Naive B cell (primary cell): ENCODE measurements around the gene CNR2. TPM values are rescaled to one million over a fixed set of nuclear protein-coding genes. Genes with fewer than 3 reads are reported as not detected.
"Not testable (repeated sequence)": the region's sequence is repeated elsewhere in the genome, so short reads cannot be mapped to it uniquely, and the experiment has no call there.

Source experiments
- ATAC-seq, 2 donors: fragments of 150-1000 bp; cut with Tn5 transposase; 2 replicates each; pipeline ENCODE4 v1.10.0; 2021; ENCODE audit warnings: low read depth in 2 of 2, mild to moderate bottlenecking in 2 of 2, moderate library complexity in 2 of 2
- DNase-seq: peaks from one replicate; pipeline ENCODE4 v3.0.0; 2022
- H3K27ac Mint-ChIP-seq, 6 donors: one replicate each; pipeline ENCODE4 v1.8.0; 2020 to 2022; ENCODE audit warnings: mild to moderate bottlenecking in 6 of 6, mixed read lengths in 6 of 6, moderate library complexity in 5 of 6, inconsistent platforms in 2 of 6
- H3K27me3 Mint-ChIP-seq, 3 donors: one replicate each; pipeline ENCODE4 v1.8.0; 2021 to 2022; ENCODE audit warnings: mixed read lengths in 3 of 3, mild to moderate bottlenecking in 1 of 3
- H3K36me3 Mint-ChIP-seq, 2 donors: one replicate each; pipeline ENCODE4 v1.8.0; 2020 to 2022; ENCODE audit warnings: mixed read lengths in 2 of 2, inconsistent platforms in 1 of 2, mild to moderate bottlenecking in 1 of 2
- H3K4me1 Mint-ChIP-seq, 3 donors: one replicate each; pipeline ENCODE4 v1.8.0; 2020 to 2022; ENCODE audit warnings: mixed read lengths in 3 of 3, inconsistent platforms in 1 of 3, mild to moderate bottlenecking in 1 of 3, moderate library complexity in 1 of 3
- H3K4me3 Mint-ChIP-seq, 8 donors: one replicate each; pipeline ENCODE4 v1.8.0; 2020 to 2022; ENCODE audit warnings: mild to moderate bottlenecking in 8 of 8, mixed read lengths in 8 of 8, moderate library complexity in 8 of 8, inconsistent platforms in 2 of 8
- H3K9me3 Mint-ChIP-seq, 7 donors: one replicate each; pipeline ENCODE4 v1.8.0; 2020 to 2022; ENCODE audit warnings: mixed read lengths in 7 of 7, mild to moderate bottlenecking in 5 of 7, inconsistent platforms in 2 of 7, moderate library complexity in 1 of 7
- polyA plus RNA-seq, 6 donors: library from polyadenylated mRNA; unstranded; fragments of 300-500 nt; fragmentation: Illumina TruSeq; gene quantifications; one replicate each; pipeline ENCODE4 v1.2.3, GENCODE V29; 2021; ENCODE audit warnings: low read depth in 6 of 6

Gene CNR2
- polyA plus RNA-seq, 6 donors from 2014 or later, result 28.7 to 66.0 (median 47.1) TPM

DNA sequence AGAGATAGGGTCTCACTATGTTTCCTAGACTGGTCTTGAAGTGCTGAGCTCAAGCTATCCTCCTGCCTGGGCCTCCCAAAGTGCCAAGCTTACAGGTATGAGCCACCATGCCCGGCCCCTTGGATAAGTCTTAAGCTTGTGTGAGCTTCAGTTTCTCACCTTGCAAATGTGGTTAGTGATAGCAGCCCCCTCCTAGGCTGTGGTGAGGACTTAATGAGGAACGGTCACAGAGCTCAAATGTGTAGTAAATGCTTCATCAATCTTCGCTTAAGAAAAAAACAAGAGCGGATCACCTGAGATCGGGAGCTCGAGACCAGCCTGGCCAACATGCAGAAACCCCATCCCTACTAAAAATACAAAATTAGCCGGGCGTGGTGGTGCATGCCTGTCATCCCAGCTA lies 3.0 kb downstream of the CNR2 start:
- ATAC-seq, result peak; percentile 13
- peak; percentile 60 for DNase-seq
- Mint-ChIP-seq H3K27me3 (no peaks in the 10 kb centered on the region), H3K36me3 (peaks cover 17 to 20% of the 10 kb centered on the region in 2 donors), H3K4me1 (peaks cover 72 to 94% (median 90%) of the 10 kb centered on the region in 3 donors), H3K9me3 (no peaks in the 10 kb centered on the region), H3K27ac (peak overlapping the region; percentile 93 to 99 (median 97)), H3K4me3 (peak overlapping the region; percentile 96 to 100 (median 98))

DNA sequence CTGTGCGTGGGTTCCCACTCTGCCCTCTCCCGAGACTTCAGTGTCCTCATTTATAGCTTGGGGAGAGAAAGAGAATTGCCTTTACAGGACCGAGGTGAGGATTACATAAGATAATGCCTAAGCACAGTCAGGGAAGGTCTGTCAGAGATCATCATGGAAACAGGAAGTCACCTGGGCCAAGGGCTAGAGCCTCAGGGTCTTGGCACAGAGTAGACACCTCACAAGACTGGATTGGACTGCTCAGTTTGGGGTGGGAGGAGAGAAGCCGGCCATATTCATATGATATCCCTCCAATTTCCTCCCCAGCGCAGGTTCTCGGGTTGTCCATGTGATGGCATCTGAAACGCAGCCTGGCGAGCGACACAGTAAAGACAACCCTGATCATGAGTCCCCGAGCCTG lies 3.8 kb downstream of the CNR2 start:
- peak overlapping the region; percentile 96 to 100 (median 98) for H3K4me3 Mint-ChIP-seq
- ATAC-seq, result no peak
- peaks cover 17 to 25% of the 10 kb centered on the region in 2 donors for H3K36me3 Mint-ChIP-seq

DNA sequence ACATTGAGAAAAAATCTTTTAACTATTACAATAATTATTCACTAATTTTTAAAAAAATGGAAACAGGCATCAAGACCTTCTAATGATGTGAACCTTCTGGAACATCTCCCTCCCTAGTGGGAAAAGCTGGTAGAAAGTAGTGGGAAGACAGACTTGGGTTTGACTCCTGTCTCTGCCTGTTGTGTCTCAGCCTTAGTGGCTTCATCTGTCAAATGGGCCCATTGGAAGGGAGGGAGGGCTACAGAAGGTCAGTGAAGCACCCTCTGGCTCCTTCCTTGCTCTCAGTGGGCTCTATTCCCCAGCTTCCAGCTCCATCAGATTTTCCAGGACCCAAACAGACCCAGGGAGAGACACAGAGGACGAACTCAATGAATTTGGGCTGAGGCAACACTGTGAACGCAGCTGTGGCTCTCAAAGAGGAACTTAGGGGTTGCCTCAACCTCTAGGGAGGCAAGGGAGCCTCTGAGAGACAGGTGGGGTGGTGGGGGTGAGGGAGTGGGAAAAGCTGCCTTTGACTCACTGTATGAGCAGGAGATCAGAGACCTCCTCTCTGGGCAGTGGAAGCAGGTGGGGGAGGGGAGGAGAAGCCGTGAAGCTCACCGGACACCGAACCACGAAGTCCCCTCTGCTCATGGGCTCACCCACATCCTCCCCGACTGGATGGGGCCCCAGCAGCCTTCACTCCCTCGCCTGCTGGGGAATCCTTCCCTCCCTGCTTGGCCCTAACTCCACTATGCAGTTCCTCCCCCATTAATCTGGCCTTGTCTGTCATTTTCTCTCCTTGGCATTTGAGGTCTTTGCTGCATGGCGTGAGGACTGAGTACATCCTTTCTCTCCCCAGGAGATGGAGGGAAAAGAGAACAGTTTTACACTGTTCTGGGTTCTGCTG lies 4.5 kb downstream of the CNR2 start:
- H3K36me3 Mint-ChIP-seq, result peaks cover 17 to 26% of the 10 kb centered on the region in 2 donors
- DNase-seq, result peak; percentile 67
- peak; percentile 54 to 58 for ATAC-seq
- peak overlapping the region; percentile 95 to 99 (median 98) for H3K27ac Mint-ChIP-seq
- H3K27me3 Mint-ChIP-seq, result no peaks in the 10 kb centered on the region
- H3K4me3 Mint-ChIP-seq, result peak overlapping the region; percentile 96 to 100 (median 98)
- H3K4me1 Mint-ChIP-seq, result peaks cover 74 to 96% (median 94%) of the 10 kb centered on the region in 3 donors
- no peaks in the 10 kb centered on the region for H3K9me3 Mint-ChIP-seq

More for the DNA sequence above, 3.8 kb downstream of the CNR2 start:
- peak; percentile 29 for DNase-seq
- Mint-ChIP-seq H3K4me1 (peaks cover 75 to 94% (median 91%) of the 10 kb centered on the region in 3 donors), H3K27ac (peak overlapping the region; percentile 96 to 99 (median 98)), H3K9me3 (no peaks in the 10 kb centered on the region), H3K27me3 (no peaks in the 10 kb centered on the region)

DNA sequence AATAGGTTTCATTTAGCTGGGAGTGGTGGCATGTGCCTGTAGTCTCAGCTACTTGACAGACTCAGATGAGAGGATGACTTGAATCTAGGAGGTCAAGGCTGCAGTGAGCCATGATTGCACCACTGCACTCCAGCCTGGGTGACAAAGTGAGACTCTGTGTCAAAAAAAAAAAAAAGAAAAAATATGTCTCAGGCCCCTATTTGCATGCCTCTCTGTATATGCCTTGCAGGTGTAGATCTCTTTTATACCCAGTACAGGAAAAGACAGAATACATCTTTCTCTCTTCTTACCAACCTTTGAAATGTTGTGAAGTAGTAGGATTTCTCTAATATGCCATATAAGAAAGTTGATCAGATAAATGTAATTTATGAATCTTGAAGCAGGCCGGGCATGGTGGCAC lies 6.4 kb downstream of the CNR2 start:
- ATAC-seq (peak in 1 of 2 donors; percentile 11), DNase-seq (no peak)
- peak overlapping the region in 4 of 6 donors; percentile 32 to 85 (median 56) for H3K27ac Mint-ChIP-seq
- peaks cover 68 to 93% (median 88%) of the 10 kb centered on the region in 3 donors for H3K4me1 Mint-ChIP-seq
- no peaks in the 10 kb centered on the region for H3K9me3 Mint-ChIP-seq
- peak overlapping the region in 7 of 8 donors; percentile 66 to 100 (median 69) for H3K4me3 Mint-ChIP-seq
- H3K36me3 Mint-ChIP-seq, result peaks cover 9 to 22% of the 10 kb centered on the region in 2 donors
- H3K27me3 Mint-ChIP-seq, result no peaks in the 10 kb centered on the region

DNA sequence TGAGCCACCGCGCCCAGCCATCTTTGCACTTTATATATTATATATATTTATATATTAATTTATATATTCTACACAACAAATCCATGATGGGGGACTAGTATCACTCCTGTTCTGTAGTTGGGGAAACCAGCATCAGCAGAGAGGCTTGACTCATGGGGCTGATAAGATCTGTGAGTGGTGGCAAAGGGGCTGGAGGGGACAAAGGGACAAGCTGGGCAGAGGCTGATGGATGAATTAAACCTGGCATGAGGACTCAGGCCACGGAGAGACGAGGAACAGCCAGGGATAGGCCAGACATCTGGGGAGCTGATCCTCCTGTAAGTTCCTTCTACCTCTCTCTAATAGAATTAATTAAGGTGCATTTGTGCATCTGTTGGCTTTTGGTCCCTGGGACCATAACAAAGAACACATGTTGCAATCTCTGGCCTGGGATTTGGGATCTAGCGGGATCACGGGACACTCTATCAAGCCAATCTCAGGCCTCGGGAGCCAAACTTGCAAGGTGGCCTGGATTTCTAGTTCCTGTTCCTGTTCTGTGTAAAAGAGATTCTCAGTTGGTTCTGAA lies 7.6 kb downstream of the CNR2 start:
- H3K9me3 Mint-ChIP-seq, result no peaks in the 10 kb centered on the region
- peaks cover 67 to 94% (median 88%) of the 10 kb centered on the region in 3 donors for H3K4me1 Mint-ChIP-seq
- H3K27ac Mint-ChIP-seq, result peak overlapping the region in 5 of 6 donors; percentile 38 to 85 (median 78)
- DNase-seq (no peak), ATAC-seq (no peak)
- no peaks in the 10 kb centered on the region for H3K27me3 Mint-ChIP-seq
- peaks cover 0 to 16% of the 10 kb centered on the region in 2 donors for H3K36me3 Mint-ChIP-seq
- H3K4me3 Mint-ChIP-seq, result peak overlapping the region in 7 of 8 donors; percentile 24 to 98 (median 65)

DNA sequence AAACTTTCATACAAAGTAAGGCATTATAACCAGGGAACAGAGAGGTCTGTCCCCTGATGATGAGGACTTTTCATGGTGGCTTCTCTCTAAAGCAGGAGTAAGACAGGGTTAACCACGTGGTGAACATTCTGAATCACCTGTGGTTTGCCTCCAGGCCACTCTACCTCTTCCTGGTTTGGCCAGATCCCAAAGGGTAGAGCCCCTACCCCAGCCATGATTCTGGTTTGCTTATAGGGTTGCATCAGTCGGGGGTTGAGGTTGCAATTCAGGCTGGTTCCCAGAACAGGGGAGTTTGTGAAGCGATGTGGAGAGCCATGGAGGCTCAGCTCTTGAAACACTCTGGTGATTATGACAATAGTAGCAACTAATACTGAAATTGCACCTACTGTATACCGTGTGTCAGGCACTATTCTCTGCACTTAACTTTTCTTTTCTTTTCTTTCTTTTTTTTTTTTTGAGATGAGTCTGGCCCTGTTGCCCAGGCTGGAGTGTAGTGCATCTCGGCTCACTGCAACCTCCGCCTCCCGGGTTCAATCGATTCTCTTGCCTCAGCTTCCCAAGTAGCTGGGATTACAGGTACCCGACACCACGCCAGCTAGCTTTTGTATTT lies 8.3 kb downstream of the CNR2 start:
- peak overlapping the region in 4 of 6 donors; percentile 24 to 82 (median 58) for H3K27ac Mint-ChIP-seq
- ATAC-seq, result no peak

DNA sequence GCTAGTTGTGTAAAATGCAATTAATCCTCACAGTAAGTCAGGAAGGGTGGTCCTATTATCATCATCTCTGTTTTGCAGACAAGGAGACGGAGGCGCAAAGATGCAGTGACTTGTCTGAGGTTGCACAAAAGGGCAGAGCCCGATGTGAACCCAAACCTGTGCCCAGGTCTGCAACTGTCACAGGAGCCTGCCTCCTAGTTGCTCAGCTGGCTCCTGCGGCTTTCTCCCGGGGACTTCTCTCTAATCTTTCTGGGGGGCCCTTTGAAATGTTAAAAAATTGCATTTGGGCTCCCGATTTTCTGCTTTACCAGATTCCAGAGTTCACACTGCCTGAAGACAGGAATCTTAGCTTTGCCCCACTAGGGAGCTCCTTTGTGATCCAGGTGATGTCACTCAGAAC lies 9.4 kb downstream of the CNR2 start:
- peaks cover 0 to 10% of the 10 kb centered on the region in 2 donors for H3K36me3 Mint-ChIP-seq
- no peaks in the 10 kb centered on the region for H3K27me3 Mint-ChIP-seq
- H3K27ac Mint-ChIP-seq, result peak overlapping the region in 5 of 6 donors; percentile 2 to 85 (median 19)
- peak overlapping the region; percentile 18 to 87 (median 62) for H3K4me3 Mint-ChIP-seq
- ATAC-seq (no peak), DNase-seq (no peak)
- no peaks in the 10 kb centered on the region for H3K9me3 Mint-ChIP-seq
- H3K4me1 Mint-ChIP-seq, result peaks cover 68 to 92% (median 86%) of the 10 kb centered on the region in 3 donors

More for the DNA sequence above, 8.3 kb downstream of the CNR2 start:
- Mint-ChIP-seq H3K36me3 (peaks cover 0 to 11% of the 10 kb centered on the region in 2 donors), H3K4me1 (peaks cover 68 to 94% (median 88%) of the 10 kb centered on the region in 3 donors), H3K9me3 (no peaks in the 10 kb centered on the region), H3K27me3 (no peaks in the 10 kb centered on the region), H3K4me3 (peak overlapping the region; percentile 24 to 81 (median 60))
- no peak for DNase-seq

DNA sequence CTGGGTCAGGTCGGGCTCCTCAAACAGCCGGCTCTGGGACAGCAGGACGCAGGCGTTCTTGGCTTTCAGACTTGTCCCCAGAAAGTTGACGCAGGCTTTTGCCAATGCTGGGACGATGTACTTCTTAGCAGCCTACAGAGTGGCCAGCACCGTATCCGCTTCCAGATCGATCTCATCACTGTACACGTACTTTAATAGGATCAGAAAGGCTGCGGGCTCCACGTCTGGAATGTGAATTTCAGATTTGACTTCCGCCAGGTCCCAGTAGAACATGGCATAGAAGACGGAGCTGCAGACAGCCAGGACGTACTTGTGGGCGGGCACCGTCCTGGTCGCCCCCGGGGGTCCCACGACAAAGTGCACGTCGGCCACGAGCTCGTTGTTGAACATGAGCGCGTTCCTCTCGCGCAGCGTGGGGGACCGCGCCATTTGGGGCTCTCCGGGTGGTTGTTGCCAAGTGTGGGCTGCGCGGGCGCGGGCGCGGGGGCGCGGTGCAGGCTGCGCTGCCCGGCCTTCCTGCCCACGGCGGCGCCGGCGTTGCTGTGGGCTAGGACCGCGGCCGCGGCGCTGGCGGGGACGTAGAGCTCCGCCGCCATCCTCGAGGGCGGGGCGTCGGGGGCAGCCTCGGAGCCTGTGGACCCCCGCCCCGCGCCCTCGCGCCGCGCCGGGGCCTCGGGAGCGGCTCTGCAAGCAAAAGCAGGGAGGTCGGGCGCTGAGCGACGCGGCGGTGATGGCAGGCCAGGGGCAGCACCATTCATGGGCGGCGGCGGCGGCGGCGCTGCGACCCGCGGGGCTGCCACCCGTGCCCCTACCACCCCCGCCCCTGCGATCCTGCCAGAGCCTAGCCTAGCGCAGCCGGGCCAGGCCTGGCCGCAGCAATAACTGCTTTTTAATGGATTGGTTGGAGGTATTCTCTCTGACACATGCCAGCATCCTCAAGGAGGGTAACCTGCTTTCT lies 10.6 kb downstream of the CNR2 start:
- Mint-ChIP-seq H3K27me3 (no peaks in the 10 kb centered on the region), H3K4me3 (peak overlapping the region; percentile 24 to 87 (median 66)), H3K36me3 (peaks cover 0 to 10% of the 10 kb centered on the region in 2 donors), H3K4me1 (peaks cover 65 to 86% (median 79%) of the 10 kb centered on the region in 3 donors), H3K9me3 (no peaks in the 10 kb centered on the region), H3K27ac (peak overlapping the region in 4 of 6 donors; percentile 24 to 85 (median 48))
- DNase-seq (no peak), ATAC-seq (peak; percentile 49 to 58)

DNA sequence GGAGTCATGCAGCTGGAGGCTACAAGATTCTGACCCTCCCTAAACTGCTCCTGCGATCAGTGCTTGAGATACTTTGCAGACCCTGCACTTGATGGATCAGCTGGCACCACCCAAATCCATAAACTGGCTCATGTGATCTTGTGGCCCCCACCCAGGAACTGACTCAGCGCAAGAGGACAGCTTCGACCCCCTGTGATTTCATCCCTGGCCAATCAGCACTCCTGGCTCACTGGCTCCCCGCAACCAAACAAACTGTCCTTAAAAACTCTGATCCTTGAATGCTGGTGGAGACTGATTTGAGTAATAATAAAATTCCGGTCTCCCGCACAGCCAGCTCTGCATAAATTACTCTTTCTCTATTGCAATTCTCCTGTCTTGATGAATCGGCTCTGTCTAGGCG lies 13.1 kb downstream of the CNR2 start:
- not testable (repeated sequence) for H3K9me3 Mint-ChIP-seq, H3K27me3 Mint-ChIP-seq, ATAC-seq, H3K36me3 Mint-ChIP-seq, DNase-seq
- Mint-ChIP-seq H3K4me1 (peaks cover 57 to 86% (median 70%) of the 10 kb centered on the region in 3 donors), H3K4me3 (peak overlapping the region; percentile 9 to 80 (median 72)), H3K27ac (peak overlapping the region in 5 of 6 donors; percentile 75 to 91 (median 80))

DNA sequence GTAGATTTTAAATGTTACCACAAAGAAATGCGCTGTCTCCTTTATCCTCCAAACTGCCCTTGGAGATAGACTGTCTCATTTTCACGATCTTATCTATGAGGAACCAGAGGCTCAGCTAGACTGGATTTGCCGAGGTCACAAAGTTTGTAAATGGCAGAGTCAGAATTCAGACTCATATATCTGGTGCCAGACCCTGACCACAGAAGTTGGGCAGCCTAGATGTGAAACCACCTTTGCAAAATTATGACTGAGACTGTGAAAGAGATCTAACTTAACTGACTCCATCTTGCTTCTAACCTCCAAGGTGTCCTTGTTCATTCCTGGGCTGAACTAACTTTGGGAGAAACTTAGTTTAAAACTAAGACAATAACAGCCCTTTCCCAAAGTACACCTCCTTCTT lies 14.1 kb downstream of the CNR2 start:
- H3K4me1 Mint-ChIP-seq, result peaks cover 50 to 86% (median 70%) of the 10 kb centered on the region in 3 donors
- H3K36me3 Mint-ChIP-seq, result no peaks in the 10 kb centered on the region
- H3K4me3 Mint-ChIP-seq, result peak overlapping the region in 7 of 8 donors; percentile 51 to 82 (median 62)
- H3K27me3 Mint-ChIP-seq, result no peaks in the 10 kb centered on the region
- H3K9me3 Mint-ChIP-seq, result no peaks in the 10 kb centered on the region
- peak overlapping the region; percentile 60 to 98 (median 86) for H3K27ac Mint-ChIP-seq
- DNase-seq (no peak), ATAC-seq (no peak)

DNA sequence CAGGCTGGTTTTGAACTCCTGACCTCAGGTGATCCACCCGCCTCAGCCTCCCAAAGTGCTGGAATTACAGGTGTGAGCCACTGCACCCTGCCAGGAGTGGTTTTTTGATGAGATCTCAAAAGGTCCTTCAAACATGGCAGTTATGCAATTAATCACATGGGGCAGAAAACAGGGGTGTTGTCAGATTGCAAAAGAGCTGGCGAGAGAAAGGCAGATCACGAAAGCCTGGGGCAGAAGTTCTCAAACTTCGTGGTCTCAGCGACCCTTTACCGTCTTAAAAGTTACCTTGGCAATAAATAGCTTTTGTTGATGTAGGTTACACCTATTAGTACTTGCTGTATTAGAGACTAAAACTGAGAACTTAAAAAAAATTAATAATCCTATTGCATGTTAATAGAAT lies 16.1 kb downstream of the CNR2 start:
- H3K36me3 Mint-ChIP-seq, result peaks cover 0 to 2% of the 10 kb centered on the region in 2 donors
- H3K4me3 Mint-ChIP-seq, result peak overlapping the region in 6 of 8 donors; percentile 55 to 89 (median 74)
- no peaks in the 10 kb centered on the region for H3K27me3 Mint-ChIP-seq
- H3K9me3 Mint-ChIP-seq, result no peaks in the 10 kb centered on the region
- peak overlapping the region in 5 of 6 donors; percentile 22 to 92 (median 77) for H3K27ac Mint-ChIP-seq
- H3K4me1 Mint-ChIP-seq, result peaks cover 51 to 90% (median 78%) of the 10 kb centered on the region in 3 donors
- no peak for ATAC-seq
- no peak for DNase-seq

DNA sequence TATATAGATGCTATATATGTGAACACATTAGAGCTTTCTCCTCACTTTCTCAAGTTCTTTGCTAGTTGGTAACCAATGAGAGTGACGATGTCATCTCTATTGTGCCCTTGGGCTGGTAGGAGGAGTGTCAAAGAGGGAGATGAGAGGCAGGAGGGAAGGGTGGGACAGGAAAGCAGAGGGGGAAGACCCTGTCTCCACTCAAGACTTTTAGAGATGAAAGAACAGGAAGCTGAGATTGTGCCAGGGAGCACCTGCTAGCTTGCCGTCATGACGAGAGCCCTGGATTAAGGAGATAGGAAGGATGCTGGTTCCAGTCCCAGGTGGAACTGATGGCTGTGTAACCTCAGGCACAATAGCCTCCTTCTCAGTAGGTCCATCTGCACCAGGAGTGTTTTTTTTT lies 16.7 kb downstream of the CNR2 start:
- peak overlapping the region; percentile 77 to 96 (median 92) for H3K27ac Mint-ChIP-seq
- peak overlapping the region; percentile 19 to 78 (median 72) for H3K4me3 Mint-ChIP-seq
- peaks cover 3 to 8% of the 10 kb centered on the region in 2 donors for H3K36me3 Mint-ChIP-seq
- H3K4me1 Mint-ChIP-seq, result peaks cover 53 to 90% (median 78%) of the 10 kb centered on the region in 3 donors
- no peaks in the 10 kb centered on the region for H3K9me3 Mint-ChIP-seq
- no peaks in the 10 kb centered on the region for H3K27me3 Mint-ChIP-seq
- ATAC-seq (peak; percentile 76 to 78), DNase-seq (peak; percentile 38)
